Uterus (tissue), 2 donors: ENCODE measurements around the gene CELF6.

Experiments
- CTCF ChIP-seq, 4 experiments: fragments of 200-600 bp in 2 of 4; fragments of 450-650 bp in 2 of 4; sonication (generic) in 2 of 4; IDR thresholded peaks; one replicate each; pipeline ENCODE4 v1.5.1; 2016 to 2019; ENCODE audit warnings: antibody characterized with exemption in 4 of 4, mild to moderate bottlenecking in 2 of 4, moderate library complexity in 1 of 4
- POLR2A ChIP-seq, 2 donors: fragments of 450-650 bp; IDR thresholded peaks; one replicate each; pipeline ENCODE4 v1.6.1; 2016; ENCODE audit warnings: antibody characterized with exemption in 2 of 2, mild to moderate bottlenecking in 1 of 2, moderate library complexity in 1 of 2

- TF ChIP-seq CTCF (IDR thresholded peaks at IDR 0.05): no peak
- TF ChIP-seq POLR2A (IDR thresholded peaks at IDR 0.05): no peak
Measured at GRCh38 chr15:72302955-72303354, 17.0 kb downstream of the CELF6 start.
